ENCODE results near the gene MINK1. TPM values are rescaled to one million over a fixed set of nuclear protein-coding genes. Genes with fewer than 3 reads are reported as not detected.

MINK1 gene
- total RNA-seq, 1 experiment from 2014 or later, result 68.8 TPM

- Histone ChIP-seq H2BK5ac (ENCODE audit: insufficient read length, low read length) (no peak overlapping the region), H2AFZ (ENCODE audit: low read length) (no peak overlapping the region), H3K18ac (ENCODE audit: insufficient read length, low read depth, low read length) (no peak overlapping the region), H3K79me1 (ENCODE audit: insufficient read depth, low read depth, low read length, poor library complexity, severe bottlenecking) (no peaks in the 10 kb centered on the region), H4K91ac (ENCODE audit: insufficient read length, low read depth, low read length) (no peak overlapping the region), H3K79me2 (ENCODE audit: insufficient read depth, low read length) (no peaks in the 10 kb centered on the region), H3K56ac (ENCODE audit: insufficient read length, low read depth, low read length) (no peak overlapping the region), H3K4ac (ENCODE audit: low read depth, low read length) (no peak overlapping the region), H2BK20ac (ENCODE audit: low read depth, low read length, poor library complexity, severe bottlenecking) (no peak overlapping the region), H2BK12ac (ENCODE audit: insufficient read length, low read depth, low read length) (no peak overlapping the region), H4K8ac (replicated peaks; ENCODE audit: insufficient read length, low read depth, low read length) (no peak overlapping the region), H3K23me2 (ENCODE audit: insufficient read length, low read depth, low read length, poor library complexity, severe bottlenecking) (no peaks in the 10 kb centered on the region), H3T11ph (ENCODE audit: low read length) (no peak overlapping the region), H3K9ac (ENCODE audit: extremely low read depth, insufficient read length, low read length) (no peak overlapping the region), H3K27me3 (ENCODE audit: insufficient read depth, low read length) (no peaks in the 10 kb centered on the region), H2BK15ac (ENCODE audit: low read depth, low read length) (no peak overlapping the region), H2BK120ac (ENCODE audit: low read depth, low read length, poor library complexity, severe bottlenecking) (no peak overlapping the region), H4K5ac (ENCODE audit: insufficient read length, low read depth, low read length) (no peak overlapping the region), H3K4me2 (ENCODE audit: insufficient read depth, insufficient read length, low read length) (no peak overlapping the region), H3K23ac (ENCODE audit: insufficient read length, low read depth, low read length) (no peak overlapping the region), H3K4me1 (ENCODE audit: insufficient read depth, low read length) (no peaks in the 10 kb centered on the region), H3K14ac (ENCODE audit: insufficient read depth, low read length) (no peak overlapping the region), H2AK5ac (ENCODE audit: insufficient read length, low read length) (no peak overlapping the region), H3K27ac (ENCODE audit: insufficient read length, low read depth, low read length) (no peak overlapping the region), H4K20me1 (ENCODE audit: control insufficient read depth, insufficient read depth, insufficient read length) (no peaks in the 10 kb centered on the region), H3K9me3 (ENCODE audit: control insufficient read depth, low read depth, low read length) (no peaks in the 10 kb centered on the region)
- Mint-ChIP-seq H3K4me3 (no peak overlapping the region), H3K9me3 (peaks cover 2% of the 10 kb centered on the region in 2 experiments; a peak in 4 of 5 replicates), H3K36me3 (ENCODE audit: insufficient read depth in 1 of 3, low read depth in 3 of 3) (peaks cover 19 to 55% (median 46%) of the 10 kb centered on the region in 3 experiments), H3K27ac (no peak overlapping the region), H3K4me1 (no peaks in the 10 kb centered on the region), H3K27me3 (ENCODE audit: low read depth) (no peaks in the 10 kb centered on the region)
- TF ChIP-seq, protein P1, sequence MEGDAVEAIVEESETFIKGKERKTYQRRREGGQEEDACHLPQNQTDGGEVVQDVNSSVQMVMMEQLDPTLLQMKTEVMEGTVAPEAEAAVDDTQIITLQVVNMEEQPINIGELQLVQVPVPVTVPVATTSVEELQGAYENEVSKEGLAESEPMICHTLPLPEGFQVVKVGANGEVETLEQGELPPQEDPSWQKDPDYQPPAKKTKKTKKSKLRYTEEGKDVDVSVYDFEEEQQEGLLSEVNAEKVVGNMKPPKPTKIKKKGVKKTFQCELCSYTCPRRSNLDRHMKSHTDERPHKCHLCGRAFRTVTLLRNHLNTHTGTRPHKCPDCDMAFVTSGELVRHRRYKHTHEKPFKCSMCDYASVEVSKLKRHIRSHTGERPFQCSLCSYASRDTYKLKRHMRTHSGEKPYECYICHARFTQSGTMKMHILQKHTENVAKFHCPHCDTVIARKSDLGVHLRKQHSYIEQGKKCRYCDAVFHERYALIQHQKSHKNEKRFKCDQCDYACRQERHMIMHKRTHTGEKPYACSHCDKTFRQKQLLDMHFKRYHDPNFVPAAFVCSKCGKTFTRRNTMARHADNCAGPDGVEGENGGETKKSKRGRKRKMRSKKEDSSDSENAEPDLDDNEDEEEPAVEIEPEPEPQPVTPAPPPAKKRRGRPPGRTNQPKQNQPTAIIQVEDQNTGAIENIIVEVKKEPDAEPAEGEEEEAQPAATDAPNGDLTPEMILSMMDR (conservative IDR thresholded peaks at IDR 0.05), result no peak
- WGBS (ENCODE audit: extremely low coverage, insufficient read length, low lambda C conversion rate), result no CpG with 5 or more reads among the region's 13 CpGs
- DNase-seq, result no peak
Measured at GRCh38 chr17:4816826-4817225, 16.3 kb upstream of the MINK1 start.
